GM18870 (cell line): ENCODE measurements around the gene CYBB.

Experiments
- ATAC-seq: cut with Tn5 transposase; IDR thresholded peaks from one replicate; pipeline ENCODE4 v1.9.1; 2021; ENCODE audit warnings: moderate library complexity; ENCODE audit not compliant: unreplicated experiment

Gene CYBB

DNA sequence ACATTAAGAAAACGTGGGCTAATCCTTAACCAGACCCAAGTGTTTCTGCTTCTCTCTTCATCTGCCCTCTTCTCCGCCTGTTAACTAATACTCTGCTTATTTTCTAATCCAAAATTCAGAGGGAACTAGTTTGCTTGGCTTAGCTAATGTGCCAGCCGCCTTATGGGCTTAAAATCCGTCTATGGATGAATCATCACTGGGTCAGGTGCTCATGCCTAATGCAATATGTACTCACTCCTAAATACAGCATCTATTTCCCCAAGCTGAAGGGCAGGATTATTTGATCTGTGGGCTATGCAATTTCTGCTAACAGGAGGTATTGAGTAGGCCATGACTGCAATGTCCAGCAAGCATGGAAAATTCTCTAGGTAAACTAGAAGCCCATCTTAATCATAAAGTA is 55.1 kb downstream of the CYBB start:
- ATAC-seq = no peak

DNA sequence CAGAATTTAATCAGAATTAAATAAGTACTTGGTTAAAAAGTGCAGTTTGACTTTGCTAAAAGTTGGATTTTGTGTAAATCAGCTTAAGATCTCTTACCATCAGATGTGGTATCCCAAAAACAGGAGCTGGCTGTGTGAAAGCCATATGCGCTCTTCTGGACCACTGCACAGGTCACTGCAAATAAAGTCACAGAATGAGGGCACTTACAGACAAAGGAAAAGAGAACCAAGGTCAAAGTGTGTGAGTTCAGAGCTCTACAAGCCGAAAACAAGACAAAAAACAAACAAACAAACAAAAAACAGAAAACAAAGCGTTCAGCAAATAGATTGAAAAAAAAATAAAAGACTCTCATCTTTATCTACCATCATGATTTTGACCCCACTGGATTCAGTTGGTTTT is 61.1 kb downstream of the CYBB start:
- no peak for ATAC-seq

DNA sequence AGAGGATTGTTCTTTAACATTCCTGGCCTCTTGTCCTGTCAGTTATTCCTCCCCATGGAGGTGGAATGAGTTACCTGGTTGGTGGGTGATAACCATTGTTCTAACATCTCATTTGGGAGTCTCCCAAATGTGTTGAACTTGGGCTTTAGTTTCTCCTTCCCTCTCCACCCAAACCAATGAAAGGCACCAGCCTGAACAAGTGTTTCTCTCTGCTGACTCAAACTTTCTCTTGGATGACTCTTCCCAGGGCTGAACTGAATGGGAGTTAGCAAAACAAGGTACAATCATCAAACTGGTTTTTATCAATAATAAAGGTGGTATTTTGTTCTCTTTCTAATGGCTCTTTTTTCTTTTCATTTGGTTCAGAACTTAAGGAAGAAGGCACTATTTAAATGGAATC is 64.8 kb downstream of the CYBB start:
- no peak for ATAC-seq

DNA sequence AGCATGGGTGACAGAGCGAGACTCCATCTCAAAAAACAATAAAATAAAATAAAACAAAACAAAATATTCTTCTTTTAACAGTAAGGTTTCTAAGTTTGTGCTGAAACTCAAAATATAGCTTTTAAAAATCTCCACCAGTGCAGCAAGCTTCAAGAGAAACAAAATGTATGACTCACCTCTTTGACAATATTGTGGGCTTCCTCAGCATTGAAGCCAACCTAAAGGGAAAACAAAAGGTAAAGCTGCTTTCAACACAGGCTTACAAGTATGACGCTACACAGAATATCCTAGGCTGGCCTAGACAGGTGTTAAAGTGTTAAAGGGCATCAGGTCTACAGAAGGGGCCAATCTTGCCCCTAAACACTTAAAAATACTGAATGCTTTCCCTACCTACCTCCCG is 66.3 kb downstream of the CYBB start:
- ATAC-seq = no peak

DNA sequence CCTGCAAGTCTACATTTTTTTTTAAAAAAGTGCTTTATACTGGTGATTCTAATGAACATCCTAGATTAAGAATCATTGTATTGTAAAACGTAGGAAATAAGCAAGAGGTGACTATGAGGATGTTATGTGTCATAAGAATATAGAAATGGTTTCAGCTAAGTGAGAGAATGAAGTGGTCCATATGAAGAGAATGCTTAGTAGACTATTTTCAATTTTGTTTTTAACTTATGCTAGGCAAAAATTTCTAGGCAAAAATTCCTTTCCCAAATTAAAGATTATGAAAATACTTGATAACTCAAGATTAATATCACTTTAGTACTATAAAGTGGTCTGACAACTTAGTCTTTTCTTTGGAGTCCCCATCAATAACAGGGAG is 66.7 kb downstream of the CYBB start:
- ATAC-seq = no peak

DNA sequence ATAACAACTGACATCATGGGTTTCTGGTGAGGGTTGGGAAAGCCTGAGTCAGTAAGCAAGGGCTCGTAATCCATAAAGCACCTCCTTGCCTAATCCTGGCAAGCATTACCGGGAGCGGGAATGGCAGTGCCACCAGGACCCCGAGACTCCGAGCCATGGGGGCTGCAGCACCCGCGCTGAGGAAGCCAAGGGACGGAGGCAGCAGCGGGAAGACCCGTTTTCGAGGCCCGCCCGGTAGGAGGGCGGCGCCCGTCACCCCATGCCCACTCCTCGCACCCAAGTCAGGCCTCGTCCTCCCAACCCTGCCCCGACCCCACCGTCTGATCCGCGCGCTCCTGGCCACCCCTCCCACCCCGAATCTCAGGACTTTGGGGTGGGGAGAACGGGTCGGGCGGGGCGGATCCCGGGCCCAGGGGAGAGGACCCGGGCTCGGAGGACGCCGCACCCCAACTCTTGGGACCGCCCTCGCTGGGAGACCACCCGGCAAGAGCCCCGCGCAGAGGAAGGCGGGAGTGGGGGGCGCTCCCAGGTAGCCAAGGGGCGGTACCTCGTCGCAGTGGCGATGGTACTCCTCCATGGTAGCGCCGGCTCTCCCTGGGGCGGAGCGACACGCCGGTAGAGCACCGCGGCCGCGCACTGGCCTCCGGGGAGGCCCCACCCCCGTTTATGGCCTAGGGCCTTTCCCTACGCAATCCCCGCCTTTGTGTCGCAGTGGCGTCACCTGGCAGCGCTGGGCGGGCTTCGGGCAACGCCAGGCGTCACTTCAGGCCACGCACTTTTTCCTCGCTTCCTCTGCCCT is 67.3 kb downstream of the CYBB start, which contains the start of gene DYNLT3:
DYNLT3 (minus strand) TSS at position 638 of the 799 bp plus-strand sequence; CDS start at position 577, 61 bp downstream.
- peak; percentile 91 for ATAC-seq

DNA sequence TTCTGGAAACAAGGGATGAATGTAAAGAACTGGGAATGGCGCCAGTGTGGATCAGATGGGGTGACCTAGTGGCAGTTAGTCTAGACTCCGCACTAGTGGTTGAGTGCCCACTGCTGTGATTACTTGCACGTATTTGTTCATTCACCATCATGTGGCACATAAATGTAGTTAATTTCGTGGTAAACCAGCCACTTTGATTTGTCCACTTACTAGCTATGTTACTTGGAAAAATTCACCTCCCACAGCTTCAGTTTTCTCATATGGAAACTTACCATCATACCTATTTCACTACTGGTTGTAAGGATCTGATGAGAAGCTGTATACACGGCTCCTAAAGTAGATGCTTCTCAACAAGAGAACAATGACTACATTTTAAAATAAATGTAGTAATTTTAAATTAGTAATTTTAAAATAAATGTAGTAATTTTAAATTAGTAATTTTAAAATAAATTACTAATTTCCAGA is 67.9 kb downstream of the CYBB start:
- ATAC-seq = peak; percentile 25

DNA sequence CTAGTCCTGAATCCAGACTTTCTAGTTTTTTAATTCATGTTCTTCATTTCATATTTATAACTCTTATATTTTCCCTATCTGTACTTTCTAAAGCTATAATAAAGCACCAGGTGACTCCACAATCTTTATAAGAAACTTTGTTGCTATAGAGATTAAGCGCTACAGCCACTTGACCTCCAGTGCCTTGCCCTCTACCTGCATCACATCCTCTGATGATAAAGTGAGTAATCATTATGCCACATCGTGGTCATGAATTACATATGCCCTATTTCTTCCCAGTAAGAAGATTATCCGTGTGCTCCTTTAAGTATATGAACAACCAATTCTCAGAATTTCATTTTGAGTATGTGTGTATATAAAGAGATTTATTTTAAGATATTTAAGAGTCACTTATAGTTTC is 74.3 kb downstream of the CYBB start:
- ATAC-seq = no peak

DNA sequence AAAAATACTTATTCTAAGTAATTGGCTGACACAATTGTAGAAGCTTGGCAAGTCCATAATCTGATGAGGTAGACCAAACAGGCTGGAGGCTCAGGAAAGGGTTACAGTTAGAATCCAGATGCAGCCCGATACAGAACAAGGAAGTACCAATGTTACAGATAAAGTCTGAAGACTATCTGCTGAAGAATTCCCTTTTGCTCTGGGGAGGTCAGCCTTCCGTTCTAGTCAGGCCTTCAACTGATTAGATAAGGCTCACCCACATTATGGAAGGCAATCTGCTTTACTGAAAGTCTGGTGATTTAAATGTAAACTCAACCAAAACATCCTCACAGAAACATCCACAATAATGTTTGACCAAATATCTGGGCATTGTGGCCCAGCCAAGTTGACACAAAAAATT is 74.9 kb downstream of the CYBB start:
- ATAC-seq = no peak

DNA sequence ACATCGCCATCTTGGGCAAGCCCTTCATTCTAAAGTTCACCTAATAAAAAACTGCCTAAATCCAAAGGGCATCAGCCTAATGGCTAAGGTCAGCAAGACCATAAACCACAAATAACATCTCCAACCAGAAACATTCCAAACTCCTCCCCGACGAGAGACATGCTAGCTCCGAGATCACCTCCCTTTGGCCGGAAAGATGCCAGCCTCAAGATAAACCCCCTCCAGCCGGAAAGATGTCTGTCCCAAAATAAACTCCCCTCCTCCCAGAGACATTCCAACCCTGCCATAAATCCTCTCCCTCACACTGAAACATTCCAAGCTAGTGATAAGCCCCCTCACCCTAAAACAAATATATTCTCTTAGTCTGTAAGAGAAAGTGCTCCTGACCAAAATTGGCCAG is 80.9 kb downstream of the CYBB start:
- no peak for ATAC-seq

DNA sequence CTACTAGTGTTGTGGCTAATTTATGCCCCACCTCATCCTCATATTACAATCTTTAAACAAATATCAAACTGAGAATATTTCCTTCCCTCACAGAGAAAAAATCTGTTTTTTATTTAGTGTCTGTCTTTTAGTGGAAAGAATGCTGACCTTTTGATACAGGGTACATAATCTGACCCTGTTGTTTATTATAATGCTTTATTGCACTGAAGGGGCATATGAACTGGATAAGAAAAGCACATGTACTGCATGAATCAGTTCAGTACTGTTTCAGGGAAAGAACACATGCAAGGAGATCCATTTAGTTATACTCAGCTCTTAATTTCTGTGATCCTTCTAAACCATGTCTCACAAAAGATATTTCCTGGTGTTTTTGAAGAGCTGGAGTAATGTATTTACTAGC is 83.0 kb downstream of the CYBB start:
- ATAC-seq = no peak
